Upper lobe of left lung (tissue), 4 donors: ENCODE measurements around the gene ZNF101.
A peak's percentile ranks its signal among the peaks of the same experiment; 100 is the strongest.

ENCODE experiments used
- POLR2A ChIP-seq, 4 donors: fragments of 450-650 bp; IDR thresholded peaks; one replicate each; pipeline ENCODE4 v1.5.1; 2016 to 2017; ENCODE audit warnings: antibody characterized with exemption in 4 of 4, mild to moderate bottlenecking in 2 of 4
- POLR2AphosphoS5 ChIP-seq, 2 donors: sonication (generic); formaldehyde crosslinking; IDR thresholded peaks; one replicate each; pipeline ENCODE4 v1.5.1; 2017; ENCODE audit warnings: antibody characterized with exemption in 2 of 2
- TF ChIP-seq, protein P1 (sequence below), 6 experiments: fragments of 450-650 bp in 4 of 6; fragments of 200-600 bp in 2 of 6; sonication (generic) in 2 of 6; IDR thresholded peaks; one replicate each; pipeline ENCODE4 v1.5.1; 2016 to 2019; ENCODE audit warnings: antibody characterized with exemption in 6 of 6

DNA sequence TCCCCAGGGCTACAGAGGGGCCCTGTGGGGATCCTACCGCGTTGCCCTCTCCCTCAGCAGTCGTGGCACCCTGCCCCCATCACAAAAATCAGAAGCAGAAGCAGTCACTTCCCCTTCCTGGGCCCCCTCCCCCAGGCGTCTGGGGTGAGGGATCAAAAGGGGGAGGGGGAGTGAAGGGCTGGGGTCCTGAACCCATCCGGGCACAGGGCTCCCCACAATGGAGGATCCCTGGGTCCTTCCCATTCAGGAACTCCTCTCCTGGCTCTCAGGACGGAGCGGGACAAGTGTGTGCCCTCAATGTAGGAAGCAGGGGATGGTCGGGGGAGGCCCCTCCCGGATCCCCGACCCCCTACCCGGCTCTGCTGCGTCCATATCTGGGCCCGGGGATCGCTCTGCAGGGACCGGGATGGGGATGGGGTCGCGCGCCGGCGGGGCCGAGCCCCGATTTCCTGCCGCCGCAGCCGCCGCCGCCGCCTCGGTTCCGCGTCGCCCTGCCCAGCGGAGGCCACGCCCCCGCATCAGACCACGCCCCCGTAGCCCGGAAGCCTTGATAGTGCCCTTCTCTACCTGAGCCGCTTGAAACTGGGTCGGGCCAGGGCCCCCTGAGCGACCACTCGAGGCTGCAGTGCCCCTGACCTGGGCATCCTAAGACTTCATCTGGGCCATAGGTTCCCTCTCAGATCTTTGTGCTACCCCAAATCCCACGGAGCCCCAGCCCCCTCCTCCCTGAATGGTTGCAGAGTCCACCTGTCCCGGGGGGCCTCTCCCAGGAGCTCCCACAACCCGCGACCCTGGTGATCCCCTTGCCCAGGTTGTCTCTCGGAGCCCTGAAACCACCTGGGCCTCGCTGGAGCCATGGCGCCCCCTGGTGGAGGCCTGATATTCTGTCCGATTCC, 25.2 kb upstream of the ZNF101 start, which contains the start of gene GMIP:
- TF ChIP-seq, protein P1, sequence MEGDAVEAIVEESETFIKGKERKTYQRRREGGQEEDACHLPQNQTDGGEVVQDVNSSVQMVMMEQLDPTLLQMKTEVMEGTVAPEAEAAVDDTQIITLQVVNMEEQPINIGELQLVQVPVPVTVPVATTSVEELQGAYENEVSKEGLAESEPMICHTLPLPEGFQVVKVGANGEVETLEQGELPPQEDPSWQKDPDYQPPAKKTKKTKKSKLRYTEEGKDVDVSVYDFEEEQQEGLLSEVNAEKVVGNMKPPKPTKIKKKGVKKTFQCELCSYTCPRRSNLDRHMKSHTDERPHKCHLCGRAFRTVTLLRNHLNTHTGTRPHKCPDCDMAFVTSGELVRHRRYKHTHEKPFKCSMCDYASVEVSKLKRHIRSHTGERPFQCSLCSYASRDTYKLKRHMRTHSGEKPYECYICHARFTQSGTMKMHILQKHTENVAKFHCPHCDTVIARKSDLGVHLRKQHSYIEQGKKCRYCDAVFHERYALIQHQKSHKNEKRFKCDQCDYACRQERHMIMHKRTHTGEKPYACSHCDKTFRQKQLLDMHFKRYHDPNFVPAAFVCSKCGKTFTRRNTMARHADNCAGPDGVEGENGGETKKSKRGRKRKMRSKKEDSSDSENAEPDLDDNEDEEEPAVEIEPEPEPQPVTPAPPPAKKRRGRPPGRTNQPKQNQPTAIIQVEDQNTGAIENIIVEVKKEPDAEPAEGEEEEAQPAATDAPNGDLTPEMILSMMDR (IDR thresholded peaks at IDR 0.05), result peak; percentile 78 to 87 (median 84)
- peak; percentile 14 to 88 (median 64) for TF ChIP-seq POLR2A (IDR thresholded peaks at IDR 0.05)
- peak in 1 of 2 donors; percentile 42 for TF ChIP-seq POLR2AphosphoS5 (IDR thresholded peaks at IDR 0.05)
